Right hindlimb (tissue), 1 donor: ENCODE results near the gene OCA2.

ENCODE experiments used
- DNase-seq: peaks from one replicate; pipeline ENCODE4 v3.0.0-alpha.2; 2018

OCA2 gene

GRCh38 chr15:28118531-28118930 is 19.4 kb upstream of the OCA2 start:
- DNase-seq, result no peak

- no peak for DNase-seq
These were observed 19.0 kb upstream of the OCA2 start for GRCh38 chr15:28118083-28118482.

- no peak for DNase-seq
These were observed 18.4 kb upstream of the OCA2 start for GRCh38 chr15:28117432-28117990.

GRCh38 chr15:28116521-28117431 is 17.7 kb upstream of the OCA2 start:
- no peak for DNase-seq

GRCh38 chr15:28115871-28116270 is 16.8 kb upstream of the OCA2 start:
- DNase-seq, result no peak

GRCh38 chr15:28114721-28115622 is 15.9 kb upstream of the OCA2 start:
- no peak for DNase-seq

GRCh38 chr15:28114114-28114455 is 15.0 kb upstream of the OCA2 start:
- no peak for DNase-seq

- DNase-seq, result no peak
These were observed 14.4 kb upstream of the OCA2 start for GRCh38 chr15:28113394-28114113.

GRCh38 chr15:28112962-28113361 is 13.8 kb upstream of the OCA2 start:
- DNase-seq, result no peak

- DNase-seq, result no peak
These were observed 13.1 kb upstream of the OCA2 start for GRCh38 chr15:28112101-28112760.

- DNase-seq, result no peak
These were observed 12.4 kb upstream of the OCA2 start for GRCh38 chr15:28111543-28111942.

GRCh38 chr15:28110481-28110881 is 11.4 kb upstream of the OCA2 start:
- no peak for DNase-seq

GRCh38 chr15:28109626-28110455 is 10.7 kb upstream of the OCA2 start:
- no peak for DNase-seq

- DNase-seq, result no peak
These were observed 8.8 kb upstream of the OCA2 start for GRCh38 chr15:28107904-28108275.

GRCh38 chr15:28107111-28107903 is 8.2 kb upstream of the OCA2 start:
- DNase-seq, result peak; percentile 43

GRCh38 chr15:28106294-28107110 is 7.4 kb upstream of the OCA2 start:
- DNase-seq, result peak; percentile 31

- no peak for DNase-seq
These were observed 6.7 kb upstream of the OCA2 start for GRCh38 chr15:28105793-28106192.

- DNase-seq, result no peak
These were observed 6.2 kb upstream of the OCA2 start for GRCh38 chr15:28105224-28105791.

- DNase-seq, result no peak
These were observed 5.2 kb upstream of the OCA2 start for GRCh38 chr15:28104326-28104725.
